ENCODE measurements around the gene U2AF1L4.

GRCh38 chr19:35743640-35744429 lies 1.4 kb downstream of the U2AF1L4 start:
- TF ChIP-seq CTCF (IDR thresholded peaks at IDR 0.05) (no peak), EZH2 (IDR thresholded peaks at IDR 0.05; ENCODE audit: borderline replicate concordance, insufficient read depth, low read depth, low read length, poor library complexity, severe bottlenecking) (no peak)
